OCI-LY3 (cell line): ENCODE data around the gene PERM1.

Experiments
- H2AFZ ChIP-seq: fragments of 200-600, 300-600 bp; shearing (Covaris generic); 2 replicates; pipeline ENCODE4 v1.6.0; 2014; ENCODE audit warnings: antibody characterized with exemption, low read depth, low read length
- H3K27ac ChIP-seq: fragments of 200-600, 300-600 bp; sonication (generic); 2 replicates; pipeline ENCODE4 v1.5.1; 2014; ENCODE audit warnings: mild to moderate bottlenecking, low read length, moderate library complexity, mixed read lengths
- H3K27me3 ChIP-seq: fragments of 200-600, 300-600 bp; sonication (generic); 2 replicates; pipeline ENCODE4 v1.6.1; 2014; ENCODE audit warnings: low read depth, low read length, mixed read lengths
- H3K36me3 ChIP-seq: fragments of 200-600, 300-600 bp; sonication (generic); replicated peaks from 2 replicates; pipeline ENCODE3; 2014; ENCODE audit warnings: low read depth, low read length, mixed read lengths
- H3K4me1 ChIP-seq: fragments of 300-600, 200-600 bp; sonication (generic); 2 replicates; pipeline ENCODE4 v1.6.1; 2014; ENCODE audit warnings: low read length, mixed read lengths
- H3K4me2 ChIP-seq: fragments of 200-600, 300-600 bp; sonication (generic); 2 replicates; pipeline ENCODE4 v1.6.1; 2014; ENCODE audit warnings: low read length, mixed read lengths
- H3K4me3 ChIP-seq: fragments of 300-600, 200-600 bp; sonication (generic); 2 replicates; pipeline ENCODE4 v1.5.1; 2014; ENCODE audit warnings: antibody characterized with exemption, mild to moderate bottlenecking, low read length, moderate library complexity
- H3K79me2 ChIP-seq: fragments of 300-600, 200-600 bp; shearing (Covaris generic); 2 replicates; pipeline ENCODE4 v1.6.1; 2014; ENCODE audit warnings: mild to moderate bottlenecking, low read length, mixed read lengths
- H3K9ac ChIP-seq: fragments of 300-600, 200-600 bp; shearing (Covaris generic); 2 replicates; pipeline ENCODE4 v1.6.0; 2014; ENCODE audit warnings: mild to moderate bottlenecking, low read length, moderate library complexity
- H3K9me3 ChIP-seq: fragments of 200-600, 300-600 bp; shearing (Covaris generic); 2 replicates; pipeline ENCODE4 v1.6.1; 2014; ENCODE audit warnings: low read length, mixed read lengths; ENCODE audit not compliant: insufficient read depth
- H4K20me1 ChIP-seq: fragments of 200-600, 300-600 bp; sonication (generic); 2 replicates; pipeline ENCODE4 v1.6.1; 2016; ENCODE audit warnings: low read length, mixed read lengths; ENCODE audit not compliant: insufficient read depth
- CTCF ChIP-seq: fragments of 200-600, 300-600 bp; sonication (generic); IDR thresholded peaks from 2 replicates; pipeline ENCODE4 v1.5.1; 2014; ENCODE audit warnings: antibody characterized with exemption, low read length, low read depth
- EZH2phosphoT487 ChIP-seq: fragments of 200-600 bp; shearing (Covaris generic); IDR thresholded peaks from 2 replicates; pipeline ENCODE4 v1.6.1; 2018; ENCODE audit warnings: antibody characterized with exemption, mixed run types, low read depth

PERM1 gene

GRCh38 chr1:945688-946556, 36.0 kb downstream of the PERM1 start:
- H3K9ac ChIP-seq: no peak overlapping the region
- peaks cover 17% of the 10 kb centered on the region for H3K36me3 ChIP-seq
- no peaks in the 10 kb centered on the region for H3K9me3 ChIP-seq
- H2AFZ ChIP-seq: no peak overlapping the region
- no peaks in the 10 kb centered on the region for H3K79me2 ChIP-seq
- peaks cover 20% of the 10 kb centered on the region for H3K27me3 ChIP-seq
- no peak overlapping the region for H3K4me2 ChIP-seq
- no peak overlapping the region for H3K4me3 ChIP-seq
- no peak overlapping the region for H3K27ac ChIP-seq
- H4K20me1 ChIP-seq: peaks cover 29% of the 10 kb centered on the region
- TF ChIP-seq CTCF (no peak), EZH2phosphoT487 (no peak)
- peaks cover 25% of the 10 kb centered on the region for H3K4me1 ChIP-seq

- Histone ChIP-seq H3K79me2 (no peaks in the 10 kb centered on the region), H3K9ac (no peak overlapping the region), H3K4me2 (no peak overlapping the region), H4K20me1 (peaks cover 17% of the 10 kb centered on the region), H3K4me3 (no peak overlapping the region), H3K27me3 (peaks cover 31% of the 10 kb centered on the region), H3K9me3 (no peaks in the 10 kb centered on the region), H3K36me3 (peaks cover 8% of the 10 kb centered on the region), H3K27ac (no peak overlapping the region), H3K4me1 (peaks cover 31% of the 10 kb centered on the region), H2AFZ (no peak overlapping the region)
- TF ChIP-seq EZH2phosphoT487 (no peak), CTCF (no peak)
Observed at GRCh38 chr1:944341-945325, 37.3 kb downstream of the PERM1 start.

GRCh38 chr1:943545-944340, 38.1 kb downstream of the PERM1 start:
- no peak overlapping the region for H3K4me3 ChIP-seq
- no peak overlapping the region for H3K27ac ChIP-seq
- H3K27me3 ChIP-seq: peaks cover 37% of the 10 kb centered on the region
- peaks cover 31% of the 10 kb centered on the region for H3K4me1 ChIP-seq
- no peak overlapping the region for H2AFZ ChIP-seq
- TF ChIP-seq CTCF (no peak), EZH2phosphoT487 (no peak)
- no peaks in the 10 kb centered on the region for H3K9me3 ChIP-seq
- H3K36me3 ChIP-seq: peaks cover 5% of the 10 kb centered on the region
- H3K9ac ChIP-seq: no peak overlapping the region
- H3K4me2 ChIP-seq: no peak overlapping the region
- peaks cover 11% of the 10 kb centered on the region for H4K20me1 ChIP-seq
- H3K79me2 ChIP-seq: no peaks in the 10 kb centered on the region
